BE2C (cell line): ENCODE data around the gene GPR89A.

Experiments
- DNase-seq: peaks from one replicate; pipeline ENCODE4 v3.0.0-alpha.2; 2020
- H3K27me3 ChIP-seq: fragments of 250-450 bp; sonication (Bioruptor Pico); 2 replicates; pipeline ENCODE4 v1.5.1; 2020; ENCODE audit warnings: mild to moderate bottlenecking
- H3K36me3 ChIP-seq: fragments of 250-450 bp; sonication (Bioruptor Pico); 2 replicates; pipeline ENCODE4 v1.5.1; 2020; ENCODE audit warnings: mild to moderate bottlenecking
- H3K4me1 ChIP-seq: fragments of 250-450 bp; sonication (Bioruptor Pico); 2 replicates; pipeline ENCODE4 v1.5.1; 2020
- H3K4me3 ChIP-seq: 2 replicates; pipeline ENCODE4 v1.5.1; 2011; ENCODE audit warnings: low read depth, low read length
- H3K9me3 ChIP-seq: fragments of 250-450 bp; sonication (Bioruptor Pico); 2 replicates; pipeline ENCODE4 v1.5.1; 2020
- CTCF ChIP-seq: IDR thresholded peaks from 2 replicates; pipeline ENCODE4 v1.5.1; 2012; ENCODE audit warnings: mild to moderate bottlenecking, low read depth, low read length

Gene GPR89A

GRCh38 chr1:145719230-145720079 lies 111.7 kb downstream of the GPR89A start, which contains the start of gene CD160:
Gene CD160, plus strand, starts transcription at chr1:145719499. Its CDS starts 8,829 bp downstream, at chr1:145728328.
- Histone ChIP-seq H3K9me3 (no peaks in the 10 kb centered on the region), H3K4me3 (no peak within 1 kb of the TSS), H3K36me3 (no peaks in the 10 kb centered on the region), H3K4me1 (no peaks in the 10 kb centered on the region), H3K27me3 (peaks cover 4% of the 10 kb centered on the region)
- no peak for TF ChIP-seq CTCF
- DNase-seq: no peak
